Panc1 (cell line): ENCODE results near the gene JPH2. TPM values are rescaled to one million over a fixed set of nuclear protein-coding genes. Genes with fewer than 3 reads are reported as not detected.

Source experiments
- ATAC-seq: fragments of 200-7000 bp; cut with Tn5 transposase; 2 replicates; pipeline ENCODE4 v1.9.1; 2020; ENCODE audit warnings: mild to moderate bottlenecking, moderate library complexity
- BruUV-seq: library from RNA; stranded (reverse); fragments of 400-500 nt; replicated peaks from 2 replicates; lab custom pipeline; 2021; lab: Mats Ljungman, UMichigan
- CTCF ChIA-PET: fragments of 300-600 bp; sonication (Branson Sonifier 250); formaldehyde crosslinking; loops from one replicate; lab custom pipeline; 2022; ENCODE audit warnings: antibody characterized with exemption; lab: Charles Lee
- POLR2A ChIA-PET: fragments of 300-600 bp; sonication (Branson Sonifier 250); formaldehyde crosslinking; loops from one replicate; lab custom pipeline; 2022; ENCODE audit warnings: antibody characterized with exemption; lab: Charles Lee
- DNase-seq: peaks from one replicate; pipeline ENCODE4 v3.0.0-alpha.2; 2010; ENCODE audit warnings: low read depth, low spot score
- H3K27ac ChIP-seq: 2 replicates; pipeline ENCODE4 v1.5.1; 2011; ENCODE audit warnings: mild to moderate bottlenecking, low read length, inconsistent platforms
- H3K27me3 ChIP-seq: fragments of 200-500 bp; sonication (Bioruptor generic); 2 replicates; pipeline ENCODE4 v1.6.0; 2014; ENCODE audit warnings: low read length, inconsistent platforms; ENCODE audit not compliant: control insufficient read depth, insufficient read depth
- H3K36me3 ChIP-seq: fragments of 200-500 bp; sonication (Bioruptor generic); 2 replicates; pipeline ENCODE4 v1.5.1; 2014; ENCODE audit warnings: inconsistent platforms, mild to moderate bottlenecking, low read length, moderate library complexity; ENCODE audit not compliant: control insufficient read depth, insufficient read depth
- H3K4me1 ChIP-seq: 2 replicates; pipeline ENCODE4 v1.5.1; 2011; ENCODE audit warnings: inconsistent platforms, mild to moderate bottlenecking, low read length, moderate library complexity; ENCODE audit not compliant: control insufficient read depth, insufficient read depth
- H3K4me3 ChIP-seq, 2 experiments: 2 replicates each; pipeline ENCODE4 v1.5.1; 2011 to 2012; ENCODE audit warnings: low read depth in 2 of 2, low read length in 2 of 2, mild to moderate bottlenecking in 2 of 2, inconsistent platforms in 1 of 2, moderate library complexity in 1 of 2
- H3K9me3 ChIP-seq: fragments of 200-500 bp; sonication (Bioruptor generic); 2 replicates; pipeline ENCODE4 v1.5.1; 2014; ENCODE audit warnings: low read depth, mild to moderate bottlenecking, inconsistent platforms, low read length, moderate library complexity; ENCODE audit not compliant: control insufficient read depth, insufficient read depth
- CTCF ChIP-seq: fragments of 450-650 bp; IDR thresholded peaks from 2 replicates; pipeline ENCODE4 v1.5.1; 2017; ENCODE audit warnings: mild to moderate bottlenecking
- POLR2AphosphoS5 ChIP-seq: IDR thresholded peaks from 2 replicates; pipeline ENCODE4 v1.6.1; 2012; ENCODE audit warnings: mild to moderate bottlenecking, low read depth, low read length, moderate library complexity
- REST ChIP-seq, 2 experiments: IDR thresholded peaks; 2 replicates each; pipeline ENCODE4 v1.6.1; 2011 to 2012; ENCODE audit warnings: low read depth in 2 of 2, control low read depth in 1 of 2, low read length in 1 of 2, mild to moderate bottlenecking in 1 of 2, moderate library complexity in 1 of 2; ENCODE audit not compliant: insufficient read depth in 1 of 2
- SIN3A ChIP-seq: IDR thresholded peaks from 2 replicates; pipeline ENCODE4 v1.6.1; 2012; ENCODE audit warnings: low read depth, mild to moderate bottlenecking, low read length, moderate library complexity, borderline replicate concordance; ENCODE audit not compliant: insufficient read depth
- TCF7L2 ChIP-seq: IDR thresholded peaks from 2 replicates; pipeline ENCODE4 v1.6.1; 2011; ENCODE audit warnings: mild to moderate bottlenecking, low read depth, low read length, inconsistent platforms
- in situ Hi-C: cut with HindIII; loops from 2 replicates; pipeline ENCODE4 v1.10.0; 2016; ENCODE audit warnings: low sequenced_read_pairs, low pct_unique_long_range_greater_than_20kb
- intact Hi-C: fragments of 100-400 bp; cut with micrococcal nuclease; formaldehyde crosslinking; loops from one replicate; pipeline ENCODE4 v1.10.0; 2022; ENCODE audit not compliant: unreplicated experiment
- total RNA-seq: library from RNA; stranded (reverse); gene quantifications from one replicate; pipeline ENCODE4 v1.2.1, GENCODE V29; 2021; ENCODE audit not compliant: unreplicated experiment

Gene JPH2
- total RNA-seq, 1 experiment from 2014 or later, result 0.49 TPM

- DNase-seq (no peak), ATAC-seq (no peak)
- BruUV-seq, result no TSS peak
- H3K36me3 ChIP-seq, result no peaks in the 10 kb centered on the region
- H3K27ac ChIP-seq, result no peak overlapping the region
- H3K4me3 ChIP-seq, result no peak overlapping the region
- POLR2A ChIA-PET, result no interaction called here
- CTCF ChIA-PET, result no interaction called here
- no peaks in the 10 kb centered on the region for H3K27me3 ChIP-seq
- in situ Hi-C loops, result no loop called here
- intact Hi-C loops, result no loop called here
- TF ChIP-seq CTCF (no peak), SIN3A (no peak), REST (IDR thresholded peaks at IDR 0.05; ENCODE audit: insufficient read depth in 1 of 2, low read depth in 2 of 2, low read length in 1 of 2) (no peak), TCF7L2 (no peak), POLR2AphosphoS5 (no peak)
- peaks cover 13% of the 10 kb centered on the region for H3K4me1 ChIP-seq
- H3K9me3 ChIP-seq, result no peaks in the 10 kb centered on the region
Observed at GRCh38 chr20:44073011-44073674, 113.8 kb downstream of the JPH2 start.

DNA sequence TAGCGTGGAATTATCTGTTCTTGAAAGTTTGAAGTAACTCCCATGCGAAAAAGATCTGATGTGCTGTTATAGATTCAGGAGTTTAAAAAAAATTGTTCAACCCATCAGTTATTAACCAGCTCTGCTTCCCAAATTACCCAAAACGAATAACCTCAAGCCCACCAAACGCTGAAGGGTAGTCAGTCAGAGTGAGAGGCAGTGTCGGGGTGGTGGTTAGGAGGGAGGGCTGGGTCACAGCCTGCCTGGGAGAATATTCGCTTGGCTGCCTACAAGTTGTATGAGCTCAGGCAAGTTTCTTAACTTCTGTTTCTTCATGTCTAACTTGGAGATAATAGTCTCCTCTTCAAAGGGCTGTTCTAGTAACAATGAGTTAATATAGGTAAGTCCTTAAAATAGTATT lies 114.6 kb downstream of the JPH2 start:
- BruUV-seq, result no TSS peak
- Histone ChIP-seq H3K27me3 (no peaks in the 10 kb centered on the region), H3K4me1 (peaks cover 13% of the 10 kb centered on the region), H3K27ac (no peak overlapping the region), H3K36me3 (no peaks in the 10 kb centered on the region), H3K4me3 (no peak overlapping the region), H3K9me3 (no peaks in the 10 kb centered on the region)
- DNase-seq (no peak), ATAC-seq (no peak)
- intact Hi-C loops, result no loop called here
- in situ Hi-C loops, result no loop called here
- POLR2A ChIA-PET, result no interaction called here
- TF ChIP-seq REST (IDR thresholded peaks at IDR 0.05; ENCODE audit: insufficient read depth in 1 of 2, low read depth in 2 of 2, low read length in 1 of 2) (no peak), CTCF (no peak), SIN3A (no peak), POLR2AphosphoS5 (no peak), TCF7L2 (no peak)
- CTCF ChIA-PET, result no interaction called here
